ENCODE data around the gene ANOS1. TPM values are rescaled to one million over a fixed set of nuclear protein-coding genes. Genes with fewer than 3 reads are reported as not detected.
"Not testable (repeated sequence)": the region's sequence is repeated elsewhere in the genome, so short reads cannot be mapped to it uniquely, and the experiment has no call there.

Gene ANOS1
- total and polyA plus RNA-seq, 3 donors from 2014 or later, result 12.3 to 37.2 (median 29.4) TPM

DNA sequence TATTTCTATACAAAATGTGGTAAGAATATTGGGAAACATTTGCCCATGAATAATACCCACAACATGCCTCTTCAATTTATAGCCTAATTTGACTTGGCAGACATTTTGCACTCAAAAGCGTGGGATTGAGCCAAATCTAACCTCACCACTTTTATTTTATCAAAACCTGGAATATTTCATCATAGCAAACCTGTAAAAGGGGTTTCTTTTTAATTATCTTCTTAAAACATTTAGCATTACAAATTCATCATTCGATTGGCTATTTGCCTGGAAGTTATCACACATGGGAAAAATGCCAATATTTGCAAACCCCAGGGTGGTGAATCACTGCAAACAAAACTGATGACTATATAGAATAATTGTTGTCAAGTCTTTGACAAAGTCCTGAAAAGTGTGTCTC lies 211.1 kb downstream of the ANOS1 start:
- Histone ChIP-seq H3K27me3 (no peaks in the 10 kb centered on the region), H3K9me3 (no peaks in the 10 kb centered on the region), H3K36me3 (ENCODE audit: low read depth, missing control alignments) (no peaks in the 10 kb centered on the region), H3K4me3 (no peak overlapping the region), H3K27ac (no peak overlapping the region), H3K4me1 (no peaks in the 10 kb centered on the region)
- no peak for TF ChIP-seq POLR2A (IDR thresholded peaks at IDR 0.05)
- TF ChIP-seq, protein P1, sequence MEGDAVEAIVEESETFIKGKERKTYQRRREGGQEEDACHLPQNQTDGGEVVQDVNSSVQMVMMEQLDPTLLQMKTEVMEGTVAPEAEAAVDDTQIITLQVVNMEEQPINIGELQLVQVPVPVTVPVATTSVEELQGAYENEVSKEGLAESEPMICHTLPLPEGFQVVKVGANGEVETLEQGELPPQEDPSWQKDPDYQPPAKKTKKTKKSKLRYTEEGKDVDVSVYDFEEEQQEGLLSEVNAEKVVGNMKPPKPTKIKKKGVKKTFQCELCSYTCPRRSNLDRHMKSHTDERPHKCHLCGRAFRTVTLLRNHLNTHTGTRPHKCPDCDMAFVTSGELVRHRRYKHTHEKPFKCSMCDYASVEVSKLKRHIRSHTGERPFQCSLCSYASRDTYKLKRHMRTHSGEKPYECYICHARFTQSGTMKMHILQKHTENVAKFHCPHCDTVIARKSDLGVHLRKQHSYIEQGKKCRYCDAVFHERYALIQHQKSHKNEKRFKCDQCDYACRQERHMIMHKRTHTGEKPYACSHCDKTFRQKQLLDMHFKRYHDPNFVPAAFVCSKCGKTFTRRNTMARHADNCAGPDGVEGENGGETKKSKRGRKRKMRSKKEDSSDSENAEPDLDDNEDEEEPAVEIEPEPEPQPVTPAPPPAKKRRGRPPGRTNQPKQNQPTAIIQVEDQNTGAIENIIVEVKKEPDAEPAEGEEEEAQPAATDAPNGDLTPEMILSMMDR (IDR thresholded peaks at IDR 0.05), result no peak
- WGBS, 2 donors, result 81 to 84% methylated on average over 2 of the region's 2 CpGs
- DNase-seq, result no peak
- intact Hi-C loops (cut with DNase I; ENCODE audit: low total_unique reads), result no loop called here

DNA sequence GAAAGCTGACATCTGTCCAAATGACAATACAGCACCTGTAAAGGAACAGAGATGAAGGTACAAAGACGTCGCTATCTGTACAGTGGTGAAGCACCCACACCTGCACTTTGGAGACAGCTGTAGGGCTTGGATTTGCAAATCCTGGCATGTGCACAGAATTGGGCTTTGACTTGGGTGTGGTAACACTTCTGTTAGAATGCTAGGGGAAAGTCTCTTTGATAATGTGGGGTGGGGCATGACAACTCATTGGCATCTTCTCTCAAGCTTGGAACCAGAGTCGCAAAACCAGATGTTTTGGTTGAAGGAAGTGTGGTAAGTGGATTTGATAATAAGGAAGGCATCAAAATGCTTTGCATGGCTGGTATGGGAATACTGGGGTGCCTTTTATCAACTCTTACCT lies 211.8 kb downstream of the ANOS1 start:
- H3K27me3 ChIP-seq, result no peaks in the 10 kb centered on the region
- no peaks in the 10 kb centered on the region for H3K9me3 ChIP-seq
- no peak for DNase-seq
- 53 to 93% methylated on average over 3 of the region's 3 CpGs for WGBS, 2 donors
- H3K4me1 ChIP-seq, result no peaks in the 10 kb centered on the region
- TF ChIP-seq POLR2A (IDR thresholded peaks at IDR 0.05), result no peak
- TF ChIP-seq, protein P1 (IDR thresholded peaks at IDR 0.05), result no peak
- no peak overlapping the region for H3K27ac ChIP-seq
- H3K36me3 ChIP-seq (ENCODE audit: low read depth, missing control alignments), result no peaks in the 10 kb centered on the region
- intact Hi-C loops (cut with DNase I; ENCODE audit: low total_unique reads), result no loop called here
- no peak overlapping the region for H3K4me3 ChIP-seq

DNA sequence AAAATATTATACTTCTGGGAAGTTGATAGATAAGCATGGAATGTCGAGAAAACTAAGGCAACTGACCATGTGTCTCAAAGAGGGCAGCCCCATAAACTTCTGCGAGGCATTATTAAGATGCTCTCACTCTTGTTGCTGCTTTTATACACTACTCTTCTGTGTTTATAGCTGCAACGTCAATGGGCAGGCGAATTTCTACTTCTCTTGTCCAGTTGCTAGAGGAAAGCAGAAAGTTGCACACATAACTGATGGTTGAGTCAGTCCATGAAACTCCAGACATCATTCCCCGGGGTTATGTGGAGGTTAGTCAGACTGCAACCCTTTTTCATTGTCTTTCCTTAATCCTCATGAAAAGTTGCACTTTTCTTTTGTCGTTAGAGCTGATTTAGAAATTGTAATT lies 227.5 kb downstream of the ANOS1 start:
- Histone ChIP-seq H3K27me3 (no peaks in the 10 kb centered on the region), H3K27ac (no peak overlapping the region), H3K4me3 (no peak overlapping the region), H3K4me1 (no peaks in the 10 kb centered on the region), H3K9me3 (no peaks in the 10 kb centered on the region), H3K36me3 (ENCODE audit: low read depth, missing control alignments) (no peaks in the 10 kb centered on the region)
- 71 to 75% methylated on average over 6 of the region's 6 CpGs for WGBS, 2 donors
- DNase-seq, result no peak
- TF ChIP-seq, protein P1 (IDR thresholded peaks at IDR 0.05), result no peak
- no peak for TF ChIP-seq POLR2A (IDR thresholded peaks at IDR 0.05)
- intact Hi-C loops (cut with DNase I; ENCODE audit: low total_unique reads), result no loop called here

DNA sequence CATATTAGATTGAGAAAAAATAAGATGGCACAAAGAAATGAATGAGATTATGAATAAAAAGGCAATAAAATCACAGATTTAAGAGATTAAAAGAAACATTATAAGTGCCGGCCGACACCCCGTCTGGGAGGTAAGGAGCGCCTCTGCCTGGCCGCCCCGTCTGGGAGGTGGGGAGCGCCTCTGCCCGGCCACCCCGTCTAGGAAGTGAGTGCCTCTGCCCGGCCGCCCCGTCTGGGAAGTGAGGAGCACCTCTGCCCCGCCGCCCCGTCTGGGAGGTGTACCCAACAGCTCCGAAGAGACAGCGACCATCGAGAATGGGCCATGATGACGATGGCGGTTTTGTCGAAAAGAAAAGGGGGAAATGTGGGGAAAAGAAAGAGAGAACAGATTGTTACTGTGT lies 229.8 kb downstream of the ANOS1 start:
- H3K27me3 ChIP-seq; H3K9me3 ChIP-seq; H3K36me3 ChIP-seq (ENCODE audit: low read depth, missing control alignments); H3K4me1 ChIP-seq; DNase-seq; H3K4me3 ChIP-seq; H3K27ac ChIP-seq; intact Hi-C loops (cut with DNase I; ENCODE audit: low total_unique reads): not testable (repeated sequence)
- WGBS, 2 donors, result 87 to 95% methylated on average over 8 to 12 of the region's 21 CpGs

DNA sequence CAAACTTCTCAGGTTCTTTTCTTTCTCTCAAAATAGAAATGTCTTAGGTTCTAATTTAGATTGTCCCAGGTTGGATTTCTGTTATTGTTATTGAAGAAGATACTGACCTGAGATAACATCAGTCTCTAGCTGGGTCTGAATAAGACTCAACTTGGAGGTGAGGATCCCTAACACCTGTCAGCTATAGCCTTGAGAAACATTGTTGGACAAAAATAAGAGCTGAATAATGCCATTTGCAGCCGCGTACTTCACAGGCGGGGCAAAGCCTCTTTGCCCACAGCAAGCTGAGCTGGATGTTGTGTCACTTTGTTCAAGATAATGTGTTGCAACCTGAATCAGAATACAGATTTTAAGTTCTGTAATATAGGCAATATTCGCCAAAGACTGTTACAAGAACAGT lies 231.7 kb downstream of the ANOS1 start:
- no peak for DNase-seq
- TF ChIP-seq POLR2A (IDR thresholded peaks at IDR 0.05), result no peak
- TF ChIP-seq, protein P1 (IDR thresholded peaks at IDR 0.05), result no peak
- 84 to 89% methylated on average over 4 of the region's 4 CpGs for WGBS, 2 donors
- Histone ChIP-seq H3K27ac (no peak overlapping the region), H3K9me3 (no peaks in the 10 kb centered on the region), H3K36me3 (ENCODE audit: low read depth, missing control alignments) (no peaks in the 10 kb centered on the region), H3K4me1 (no peaks in the 10 kb centered on the region), H3K27me3 (no peaks in the 10 kb centered on the region), H3K4me3 (no peak overlapping the region)
- intact Hi-C loops (cut with DNase I; ENCODE audit: low total_unique reads), result no loop called here

DNA sequence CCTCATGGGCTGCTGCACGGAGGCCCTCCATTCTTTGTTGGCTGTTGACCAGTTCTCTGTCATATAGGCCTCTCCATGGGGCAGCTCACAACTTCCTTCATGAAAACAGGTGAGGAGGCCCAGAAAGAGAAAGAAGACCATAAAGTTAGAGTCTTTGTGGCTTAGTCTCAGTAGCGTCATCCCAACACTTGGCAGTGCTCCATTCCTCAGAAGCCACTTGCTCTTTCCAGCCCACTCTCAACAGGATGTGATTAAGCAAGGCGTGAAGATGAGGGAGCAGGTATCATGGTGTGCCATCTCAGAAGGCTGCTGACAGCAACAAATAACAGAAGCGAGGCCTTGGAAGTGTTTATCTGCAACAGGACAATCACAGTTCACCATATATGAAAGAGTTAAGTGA lies 236.9 kb downstream of the ANOS1 start:
- 80 to 95% methylated on average over 2 to 4 of the region's 4 CpGs for WGBS, 2 donors
- H3K27me3 ChIP-seq; intact Hi-C loops (cut with DNase I; ENCODE audit: low total_unique reads); H3K9me3 ChIP-seq; H3K36me3 ChIP-seq (ENCODE audit: low read depth, missing control alignments); H3K27ac ChIP-seq; H3K4me3 ChIP-seq; H3K4me1 ChIP-seq; DNase-seq: not testable (repeated sequence)
